Fibroblast of lung (primary cell): ENCODE results near the gene ACSS3. TPM values are rescaled to one million over a fixed set of nuclear protein-coding genes. Genes with fewer than 3 reads are reported as not detected.

Source experiments
- DNase-seq, 2 donors: peaks; one replicate each; pipeline versions ENCODE4 v3.0.0 to v3.0.0-alpha.2; 2010; ENCODE audit warnings: low read depth in 2 of 2
- H2AFZ ChIP-seq: 2 replicates; pipeline ENCODE4 v1.5.1; 2012; ENCODE audit warnings: low read length, control low read depth, inconsistent platforms
- H3K27ac ChIP-seq: 2 replicates; pipeline ENCODE4 v1.5.1; 2011; ENCODE audit warnings: low read length, control low read depth; ENCODE audit not compliant: insufficient read depth
- H3K27me3 ChIP-seq: 2 replicates; pipeline ENCODE4 v1.5.1; 2011; ENCODE audit warnings: mild to moderate bottlenecking, low read length; ENCODE audit not compliant: control insufficient read depth, insufficient read depth
- H3K36me3 ChIP-seq: 2 replicates; pipeline ENCODE4 v1.5.1; 2011; ENCODE audit warnings: low read length; ENCODE audit not compliant: control insufficient read depth, insufficient read depth
- H3K4me1 ChIP-seq: 2 replicates; pipeline ENCODE4 v1.5.1; 2011; ENCODE audit warnings: low read length; ENCODE audit not compliant: control insufficient read depth, insufficient read depth; ENCODE audit errors: extremely low read depth
- H3K4me2 ChIP-seq: 2 replicates; pipeline ENCODE4 v1.5.1; 2011; ENCODE audit warnings: low read length, control low read depth; ENCODE audit not compliant: insufficient read depth; ENCODE audit errors: extremely low read depth
- H3K4me3 ChIP-seq, 4 experiments: fragments of 200-600 bp in 1 of 4; sonication (generic) in 1 of 4; replicated peaks in 1 of 4; 2 replicates each; pipeline ENCODE4 v1.5.1; 2011 to 2016; ENCODE audit warnings: low read length in 4 of 4, low read depth in 3 of 4, mild to moderate bottlenecking in 3 of 4, control low read depth in 2 of 4, inconsistent platforms in 1 of 4, mixed read lengths in 1 of 4; ENCODE audit not compliant: insufficient read depth in 1 of 4; ENCODE audit errors: control extremely low read depth in 1 of 4
- H3K79me2 ChIP-seq: 2 replicates; pipeline ENCODE4 v1.5.1; 2012; ENCODE audit warnings: mild to moderate bottlenecking, low read length, inconsistent platforms; ENCODE audit not compliant: control insufficient read depth, insufficient read depth
- H3K9ac ChIP-seq: 2 replicates; pipeline ENCODE4 v1.5.1; 2011; ENCODE audit warnings: mild to moderate bottlenecking, low read length, control low read depth; ENCODE audit not compliant: insufficient read depth
- H3K9me3 ChIP-seq: 2 replicates; pipeline ENCODE4 v1.5.1; 2012; ENCODE audit warnings: low read depth, low read length; ENCODE audit not compliant: control insufficient read depth, insufficient read depth
- H4K20me1 ChIP-seq: 2 replicates; pipeline ENCODE4 v1.5.1; 2011; ENCODE audit warnings: low read length; ENCODE audit not compliant: control insufficient read depth, insufficient read depth; ENCODE audit errors: extremely low read depth
- EZH2 ChIP-seq: IDR thresholded peaks from 2 replicates; pipeline ENCODE4 v1.5.1; 2012; ENCODE audit warnings: low read length, control low read depth, mild to moderate bottlenecking; ENCODE audit errors: missing control alignments
- polyA plus RNA-seq, 2 donors: library from polyadenylated mRNA; depleted of rRNA in 1 of 2; stranded (reverse) in 1 of 2; unstranded in 1 of 2; fragments of >200 nt; gene quantifications; 2 replicates each; pipeline ENCODE4 v1.2.1, GENCODE V29; 2011 to 2012; ENCODE audit warnings: missing spikeins in 1 of 2
- total RNA-seq: library from RNA; depleted of rRNA; stranded (reverse); fragments of >200 nt; gene quantifications from 2 replicates; pipeline ENCODE4 v1.2.1, GENCODE V29; 2014
- TF ChIP-seq, protein P1 (sequence below), 2 donors: IDR thresholded peaks in 1 of 2; conservative IDR thresholded peaks in 1 of 2; 1 replicate in 1 of 2; 2 replicates in 1 of 2; pipeline ENCODE4 v1.5.1; 2011 to 2012; ENCODE audit warnings: low read length in 2 of 2, control low read depth in 1 of 2, inconsistent platforms in 1 of 2, low read depth in 1 of 2, mild to moderate bottlenecking in 1 of 2

Gene ACSS3
- total and polyA plus RNA-seq, 2 donors (not counting 1 experiment from before 2014, with no cell fraction given): 10.3 to 47.4 TPM

DNA sequence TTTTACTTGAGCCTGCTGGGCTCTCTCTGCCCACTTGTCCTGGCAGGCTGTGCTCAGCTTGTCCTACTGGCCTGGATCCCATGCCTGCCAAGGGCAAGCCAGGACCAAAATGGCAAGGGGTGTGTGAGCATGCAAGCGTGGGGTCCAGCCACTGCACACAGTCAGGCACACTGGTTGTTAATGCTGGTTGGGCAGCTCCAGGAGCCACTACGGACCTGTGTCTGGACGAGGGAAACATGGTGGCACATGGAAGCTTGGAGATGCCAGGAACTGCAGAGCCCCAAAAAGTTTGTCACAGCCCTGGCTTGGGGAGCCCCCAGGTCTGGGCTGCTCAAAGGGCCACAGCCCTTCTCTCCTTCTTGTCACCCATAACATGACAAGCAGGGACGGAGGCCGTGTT, 83.8 kb downstream of the ACSS3 start:
- no peak for TF ChIP-seq EZH2
- TF ChIP-seq, protein P1, sequence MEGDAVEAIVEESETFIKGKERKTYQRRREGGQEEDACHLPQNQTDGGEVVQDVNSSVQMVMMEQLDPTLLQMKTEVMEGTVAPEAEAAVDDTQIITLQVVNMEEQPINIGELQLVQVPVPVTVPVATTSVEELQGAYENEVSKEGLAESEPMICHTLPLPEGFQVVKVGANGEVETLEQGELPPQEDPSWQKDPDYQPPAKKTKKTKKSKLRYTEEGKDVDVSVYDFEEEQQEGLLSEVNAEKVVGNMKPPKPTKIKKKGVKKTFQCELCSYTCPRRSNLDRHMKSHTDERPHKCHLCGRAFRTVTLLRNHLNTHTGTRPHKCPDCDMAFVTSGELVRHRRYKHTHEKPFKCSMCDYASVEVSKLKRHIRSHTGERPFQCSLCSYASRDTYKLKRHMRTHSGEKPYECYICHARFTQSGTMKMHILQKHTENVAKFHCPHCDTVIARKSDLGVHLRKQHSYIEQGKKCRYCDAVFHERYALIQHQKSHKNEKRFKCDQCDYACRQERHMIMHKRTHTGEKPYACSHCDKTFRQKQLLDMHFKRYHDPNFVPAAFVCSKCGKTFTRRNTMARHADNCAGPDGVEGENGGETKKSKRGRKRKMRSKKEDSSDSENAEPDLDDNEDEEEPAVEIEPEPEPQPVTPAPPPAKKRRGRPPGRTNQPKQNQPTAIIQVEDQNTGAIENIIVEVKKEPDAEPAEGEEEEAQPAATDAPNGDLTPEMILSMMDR (conservative IDR thresholded peaks at IDR 0.05 in 1 of 2, IDR thresholded peaks at IDR 0.05 in 1 of 2; ENCODE audit: low read depth in 1 of 2, low read length in 2 of 2): no peak
- no peaks in the 10 kb centered on the region for H3K36me3 ChIP-seq
- H3K9me3 ChIP-seq: no peaks in the 10 kb centered on the region
- H3K27me3 ChIP-seq: no peaks in the 10 kb centered on the region
- no peak overlapping the region for H3K4me3 ChIP-seq
- no peaks in the 10 kb centered on the region for H3K4me1 ChIP-seq
- no peak for DNase-seq
- no peak overlapping the region for H3K4me2 ChIP-seq
- no peak overlapping the region for H3K9ac ChIP-seq
- no peaks in the 10 kb centered on the region for H4K20me1 ChIP-seq
- no peak overlapping the region for H3K27ac ChIP-seq
- no peaks in the 10 kb centered on the region for H3K79me2 ChIP-seq
- no peak overlapping the region for H2AFZ ChIP-seq

DNA sequence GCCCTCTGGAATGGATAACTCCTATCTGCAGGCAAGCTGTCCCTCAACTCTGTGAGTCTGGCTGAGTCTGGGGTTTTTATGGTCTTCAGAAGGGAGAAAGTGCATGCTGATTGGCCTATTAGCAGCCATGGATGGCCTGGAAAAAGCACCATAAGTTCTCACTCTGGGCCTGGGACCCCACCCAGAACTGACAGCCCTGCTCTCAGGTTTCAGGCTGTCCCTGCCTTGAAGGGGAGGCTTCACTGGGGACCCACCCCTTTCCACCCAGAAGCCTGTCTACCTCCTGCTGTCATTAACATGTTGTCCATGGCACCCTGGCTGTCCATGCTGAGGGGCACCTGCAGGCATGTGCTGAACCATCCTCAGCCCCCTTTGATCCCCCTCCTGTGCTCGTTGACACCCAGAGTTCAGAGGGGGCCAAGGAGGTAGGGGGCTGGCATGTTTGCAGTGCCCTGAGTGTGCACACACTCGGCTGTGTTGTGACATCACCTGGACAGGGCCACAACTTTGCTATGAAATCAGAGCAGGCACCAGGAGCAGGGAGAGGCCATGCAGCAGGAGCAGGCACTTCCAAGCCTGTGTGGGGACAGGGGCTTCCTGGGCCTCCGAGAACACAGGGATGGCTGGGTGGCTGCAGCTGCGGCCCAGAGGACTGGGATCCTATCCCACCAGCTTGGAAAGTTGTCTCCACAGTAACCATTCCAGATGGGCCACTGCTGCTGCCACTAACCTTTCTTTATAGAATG, 84.7 kb downstream of the ACSS3 start:
- Histone ChIP-seq H3K27ac (no peak overlapping the region), H3K4me1 (no peaks in the 10 kb centered on the region), H3K79me2 (no peaks in the 10 kb centered on the region), H3K4me3 (no peak overlapping the region), H3K9me3 (no peaks in the 10 kb centered on the region), H2AFZ (no peak overlapping the region), H4K20me1 (no peaks in the 10 kb centered on the region), H3K4me2 (no peak overlapping the region), H3K27me3 (no peaks in the 10 kb centered on the region), H3K36me3 (no peaks in the 10 kb centered on the region), H3K9ac (no peak overlapping the region)
- DNase-seq: no peak
- no peak for TF ChIP-seq EZH2
- TF ChIP-seq, protein P1 (conservative IDR thresholded peaks at IDR 0.05 in 1 of 2, IDR thresholded peaks at IDR 0.05 in 1 of 2; ENCODE audit: low read depth in 1 of 2, low read length in 2 of 2): no peak

DNA sequence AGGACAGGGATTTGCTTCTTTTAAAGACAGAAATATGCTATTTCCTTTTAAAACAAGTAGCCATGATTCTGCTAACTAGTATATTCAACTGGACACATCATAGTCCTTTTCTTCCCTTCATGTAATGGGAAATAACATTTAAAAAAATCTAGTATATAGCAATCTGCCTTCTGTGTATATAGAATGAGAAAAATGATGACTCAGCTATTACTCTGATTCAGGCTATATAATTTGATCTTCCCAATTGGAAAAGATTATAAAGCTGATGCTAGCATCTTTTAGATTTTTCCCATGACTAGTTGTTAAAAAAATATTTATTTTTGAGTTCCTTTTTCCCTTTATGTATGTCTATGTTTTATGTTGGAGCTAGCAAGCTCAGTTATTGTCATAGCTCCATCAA, 86.9 kb downstream of the ACSS3 start:
- Histone ChIP-seq H3K4me1 (no peaks in the 10 kb centered on the region), H3K27ac (no peak overlapping the region), H4K20me1 (no peaks in the 10 kb centered on the region), H3K4me3 (no peak overlapping the region), H3K9me3 (no peaks in the 10 kb centered on the region), H3K27me3 (no peaks in the 10 kb centered on the region), H3K36me3 (no peaks in the 10 kb centered on the region), H2AFZ (no peak overlapping the region), H3K79me2 (no peaks in the 10 kb centered on the region), H3K9ac (no peak overlapping the region), H3K4me2 (no peak overlapping the region)
- DNase-seq: no peak
- no peak for TF ChIP-seq EZH2
- TF ChIP-seq, protein P1 (conservative IDR thresholded peaks at IDR 0.05 in 1 of 2, IDR thresholded peaks at IDR 0.05 in 1 of 2; ENCODE audit: low read depth in 1 of 2, low read length in 2 of 2): no peak
